ENCODE measurements around the gene CLEC19A.

CLEC19A gene

DNA sequence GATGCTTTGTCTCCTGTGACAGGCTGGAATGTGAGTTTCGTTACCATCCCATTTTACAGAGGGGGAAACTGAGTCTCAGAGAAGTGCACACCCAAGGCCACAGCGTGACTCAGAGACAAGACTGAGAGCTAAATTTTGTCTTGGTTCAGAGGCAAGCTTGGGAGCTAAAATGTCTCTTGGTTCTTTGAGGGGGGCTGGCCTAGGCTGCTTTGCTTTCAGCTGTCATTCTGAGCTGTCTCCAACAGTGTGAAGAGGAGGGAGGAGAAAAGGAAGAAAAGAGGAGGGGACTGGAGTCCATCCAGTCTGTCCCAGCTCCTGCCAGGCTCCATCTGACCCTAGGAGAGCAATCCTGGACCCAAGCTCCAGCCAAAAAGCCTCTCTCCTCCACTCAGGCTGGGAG, at the start of gene CLEC19A:
CLEC19A (plus strand) TSS at position 301 of the 400 bp plus-strand sequence. CDS start 121 bp downstream, outside the sequence.
- no peak for DNase-seq

DNA sequence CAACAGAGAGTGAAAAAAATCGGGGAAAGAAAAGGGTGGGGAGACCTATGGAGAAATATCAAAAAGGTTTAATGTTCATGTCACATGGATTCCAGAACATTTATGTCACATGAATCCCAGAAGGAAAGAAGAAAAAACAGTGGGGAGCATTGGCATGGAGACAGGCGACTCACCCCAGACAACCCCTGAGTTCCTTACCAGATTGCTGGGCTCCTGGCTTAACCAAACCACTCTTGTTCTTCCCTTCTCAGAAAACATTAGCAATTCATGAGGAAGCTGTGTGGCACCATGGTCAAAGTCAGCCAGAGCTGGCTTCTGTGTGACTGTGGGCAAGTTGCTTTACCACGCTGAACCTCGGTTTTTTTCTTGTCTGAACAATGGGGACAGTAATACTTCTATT, 49.6 kb upstream of the CLEC19A start:
- no peak for DNase-seq

DNA sequence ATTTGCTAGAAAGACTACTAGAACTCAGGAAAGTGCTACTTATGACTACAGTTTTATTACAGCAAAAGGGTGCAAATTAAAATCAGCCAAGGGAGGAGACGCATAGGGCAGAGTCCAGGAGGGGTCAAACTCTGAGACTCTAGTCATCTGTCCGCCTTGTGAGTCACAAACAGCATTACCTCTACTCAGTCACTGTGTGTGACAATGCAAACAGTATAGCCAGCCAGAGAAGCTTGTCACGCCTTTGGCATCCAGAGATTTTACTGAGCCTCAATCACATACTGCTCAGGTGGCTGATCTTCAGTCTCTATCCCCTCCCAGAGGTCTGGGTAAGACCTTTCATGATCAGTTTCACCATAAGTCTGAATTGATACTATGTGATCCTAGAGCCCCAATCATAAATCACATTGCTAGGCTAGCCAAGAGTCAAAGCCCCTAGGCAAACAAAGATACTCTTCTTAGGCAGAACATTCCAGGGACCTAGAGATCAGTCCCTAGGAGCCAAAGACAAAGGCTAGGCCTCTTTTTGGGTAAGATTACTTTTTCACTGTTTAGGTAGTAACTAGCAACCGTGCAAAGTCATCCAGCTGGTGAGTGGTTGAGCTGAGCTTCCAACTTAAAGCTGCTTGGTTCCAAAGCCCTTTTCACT, 48.8 kb upstream of the CLEC19A start:
- DNase-seq, result no peak

- DNase-seq, result no peak
Measured at GRCh38 chr16:19238406-19238805, 47.1 kb upstream of the CLEC19A start.

GRCh38 chr16:19239511-19240155, 45.9 kb upstream of the CLEC19A start:
- DNase-seq, result no peak

- no peak for DNase-seq
Measured at GRCh38 chr16:19240494-19240893, 45.0 kb upstream of the CLEC19A start.

GRCh38 chr16:19241512-19241911, 44.0 kb upstream of the CLEC19A start:
- DNase-seq, result no peak

GRCh38 chr16:19242186-19242585, 43.3 kb upstream of the CLEC19A start:
- no peak for DNase-seq

DNA sequence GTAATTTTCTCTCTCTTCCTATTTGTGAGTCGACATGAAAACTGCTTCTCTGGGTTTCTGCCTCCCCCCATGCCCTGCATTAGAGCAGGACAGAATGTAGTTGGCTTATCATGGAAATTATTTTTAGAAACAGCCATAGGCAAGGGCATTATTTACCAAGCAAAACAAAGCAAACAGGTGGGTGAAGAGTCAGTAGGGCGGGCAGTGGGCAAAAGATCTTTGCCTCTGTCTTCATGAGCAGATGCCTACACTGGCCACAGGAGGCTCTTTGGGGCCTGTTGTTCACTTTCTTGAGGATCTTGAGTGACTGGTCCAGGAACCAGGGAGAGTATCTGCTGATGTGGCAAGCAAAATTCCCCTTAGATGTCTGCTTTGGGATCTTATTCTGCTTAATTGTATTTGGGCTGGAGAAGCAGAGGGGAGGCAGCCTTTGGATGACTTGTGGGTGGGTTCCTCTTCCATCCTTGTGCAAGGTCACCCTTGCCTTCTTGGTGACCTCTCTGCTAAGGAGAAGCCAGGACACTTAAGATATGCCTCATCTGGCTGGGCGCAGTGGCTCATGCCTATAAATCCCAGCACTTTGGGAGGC, 42.5 kb upstream of the CLEC19A start:
- DNase-seq, result no peak

DNA sequence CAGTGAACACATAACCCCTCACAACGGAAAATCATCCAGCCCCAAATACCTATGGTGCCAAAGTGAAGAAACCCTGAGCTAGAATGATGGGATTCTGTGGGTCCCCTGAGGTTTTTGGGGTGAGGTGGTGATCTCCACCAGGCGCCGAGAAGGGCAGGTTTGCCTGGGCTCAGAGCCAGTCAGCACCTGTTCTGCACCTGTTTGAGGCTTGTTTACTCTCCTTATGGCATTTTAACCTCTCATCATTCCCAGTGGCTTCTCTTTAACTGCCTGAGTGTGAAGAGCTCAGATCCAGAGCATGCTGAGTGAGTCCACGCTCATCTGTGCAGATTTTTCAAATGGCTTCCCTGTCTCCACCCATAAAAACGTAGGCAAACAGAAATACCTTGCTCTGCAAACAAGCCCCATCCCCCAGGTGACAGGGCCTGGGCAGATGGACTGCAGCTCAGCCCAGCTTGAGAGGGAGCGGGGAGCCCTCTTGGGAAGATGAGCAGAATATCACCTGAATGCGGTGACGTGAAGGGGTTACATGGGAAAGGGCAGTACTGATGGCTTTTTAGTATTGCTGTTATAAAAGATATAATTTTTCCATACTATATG, 40.1 kb upstream of the CLEC19A start:
- no peak for DNase-seq

GRCh38 chr16:19252904-19253303, 32.6 kb upstream of the CLEC19A start:
- no peak for DNase-seq

DNA sequence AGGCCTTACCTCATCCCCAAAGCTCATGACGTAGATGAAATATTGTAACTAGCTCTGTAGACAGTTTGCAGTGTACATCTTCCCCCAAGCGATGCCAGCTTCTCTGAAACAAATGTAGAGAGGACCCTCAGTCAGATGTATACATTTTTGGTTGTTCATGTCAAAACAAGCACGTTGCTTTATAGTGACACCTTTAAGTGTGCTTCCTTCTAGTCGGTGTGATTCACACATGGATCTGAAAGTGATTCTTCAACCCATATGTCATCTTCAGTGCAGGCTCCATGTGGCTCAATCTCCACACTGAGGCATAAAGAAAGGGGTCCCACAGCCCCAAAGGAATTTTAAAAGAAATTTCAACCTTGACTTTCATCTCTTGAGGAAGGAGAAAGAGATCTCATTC, 30.9 kb upstream of the CLEC19A start:
- no peak for DNase-seq

DNA sequence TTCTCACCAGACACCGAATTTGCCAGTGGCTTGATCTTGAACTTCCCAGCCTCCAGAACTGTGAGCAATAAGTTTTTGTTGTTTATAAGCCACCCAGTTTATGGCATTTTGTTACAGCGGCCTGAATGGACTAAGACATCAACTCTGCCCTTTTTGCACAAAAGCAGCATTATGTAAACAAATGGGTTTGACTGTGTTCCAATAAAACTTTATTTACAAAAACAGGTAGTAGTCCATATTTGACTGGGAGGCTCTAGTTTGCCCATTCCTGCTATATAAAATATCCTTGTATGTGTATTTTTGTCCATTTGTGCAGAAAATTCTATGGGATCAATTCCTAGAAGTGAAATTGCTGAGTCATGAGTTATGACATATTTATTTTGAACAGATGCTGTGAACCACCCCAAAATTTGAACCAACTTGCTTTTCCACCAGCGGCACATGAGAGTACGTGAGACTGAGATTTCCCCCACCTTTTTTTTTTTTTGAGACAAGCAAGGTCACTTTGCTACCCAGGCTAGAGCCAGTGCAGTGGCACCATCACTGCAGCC, 21.3 kb upstream of the CLEC19A start:
- DNase-seq, result no peak

- no peak for DNase-seq
Measured at GRCh38 chr16:19265380-19265930, 20.1 kb upstream of the CLEC19A start.

DNA sequence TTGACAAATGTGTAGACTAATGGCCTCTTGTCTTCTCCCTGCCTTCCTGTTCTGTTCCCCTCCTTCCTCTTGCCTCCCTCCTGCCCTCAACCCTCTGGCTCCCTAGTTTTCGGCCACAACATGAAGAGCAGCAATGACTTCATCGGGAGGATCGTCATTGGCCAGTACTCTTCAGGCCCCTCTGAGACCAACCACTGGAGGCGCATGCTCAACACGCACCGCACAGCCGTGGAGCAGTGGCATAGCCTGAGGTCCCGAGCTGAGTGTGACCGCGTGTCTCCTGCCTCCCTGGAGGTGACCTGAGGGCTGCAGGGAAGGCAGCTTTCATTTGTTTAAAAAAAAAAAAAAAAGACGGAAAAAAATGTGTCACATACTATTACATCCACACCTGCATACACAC, 18.8 kb upstream of the CLEC19A start:
- no peak for DNase-seq

- DNase-seq, result no peak
Measured at GRCh38 chr16:19269098-19269497, 16.4 kb upstream of the CLEC19A start.

DNA sequence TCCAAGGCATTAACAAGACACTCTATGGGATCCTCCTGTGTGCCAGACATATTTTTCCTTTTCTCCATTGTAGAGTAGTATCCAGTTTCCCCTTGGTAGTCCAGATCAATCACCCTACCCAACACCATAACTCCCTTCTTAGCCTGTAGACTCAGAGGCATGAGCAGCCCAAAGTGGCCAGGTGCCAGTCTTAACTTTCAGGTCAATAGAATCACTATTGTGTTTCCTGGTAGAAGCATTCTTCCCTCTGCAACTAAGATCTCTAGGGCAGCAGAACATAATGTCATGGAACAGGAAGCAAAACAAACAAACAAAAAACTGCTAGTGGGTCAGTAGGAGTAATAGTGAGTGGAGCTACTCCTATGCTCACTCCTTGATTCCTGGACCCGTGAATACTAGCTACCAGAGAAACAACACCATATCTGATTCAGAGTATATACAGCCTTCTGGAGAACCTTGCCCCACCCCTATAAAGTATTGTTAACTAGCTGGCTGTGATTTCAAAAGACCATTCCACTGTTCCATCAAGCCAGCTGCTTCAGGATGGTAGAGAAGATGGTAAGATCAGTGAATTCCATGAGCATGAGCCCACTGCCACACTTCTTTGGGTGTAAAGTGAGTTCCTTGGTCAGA, 11.2 kb upstream of the CLEC19A start:
- no peak for DNase-seq

DNA sequence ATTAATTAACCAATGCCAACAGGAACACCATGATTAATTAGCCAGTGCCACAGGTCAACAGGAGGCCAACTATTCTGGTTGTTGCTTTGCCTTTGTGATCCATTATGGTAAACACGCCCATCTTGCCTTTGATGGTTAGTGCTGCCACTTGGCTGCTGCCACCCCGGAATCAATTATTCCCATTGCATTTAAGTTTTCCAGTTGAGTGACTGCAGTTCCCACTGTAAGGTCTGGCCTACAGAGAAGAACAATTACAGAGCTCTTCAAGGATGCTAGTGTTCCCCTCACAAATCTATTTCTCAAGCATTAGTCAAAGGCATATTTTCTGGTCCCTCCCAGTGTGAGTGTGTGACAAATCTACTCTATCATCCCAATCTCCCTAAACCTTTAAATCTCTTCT, 7.1 kb upstream of the CLEC19A start:
- no peak for DNase-seq

GRCh38 chr16:19281246-19281645, 4.3 kb upstream of the CLEC19A start:
- no peak for DNase-seq

DNA sequence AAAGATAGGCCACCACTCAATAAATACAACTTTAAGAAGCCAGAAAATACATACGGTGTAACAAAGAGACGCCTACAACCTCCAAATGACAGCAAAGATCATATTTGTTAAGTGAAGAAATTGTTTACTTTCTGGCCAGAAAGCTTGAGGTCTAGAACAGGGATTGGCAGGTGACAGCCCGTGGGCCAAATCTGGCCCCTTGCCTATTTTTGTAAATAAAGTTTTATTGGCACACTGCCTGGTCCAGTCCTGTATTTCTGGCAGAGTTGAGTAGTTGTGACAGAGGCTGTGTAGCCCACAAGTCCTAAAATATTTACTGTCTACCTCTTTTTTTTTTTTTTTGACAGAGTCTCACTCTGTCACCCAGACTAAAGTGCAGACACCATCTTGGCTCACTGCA, 3.4 kb upstream of the CLEC19A start:
- no peak for DNase-seq

- DNase-seq, result no peak
Measured at GRCh38 chr16:19283637-19284036, 1.9 kb upstream of the CLEC19A start.

- DNase-seq, result no peak
Measured at GRCh38 chr16:19284207-19284606, 1.3 kb upstream of the CLEC19A start.

- no peak for DNase-seq
Measured at GRCh38 chr16:19286827-19287226, 1.3 kb downstream of the CLEC19A start.

Data from stimulated activated naive CD4-positive, alpha-beta T cell (primary cell).